Measurements from ENCODE around the gene ZNF232.
"Not testable (repeated sequence)": the region's sequence is repeated elsewhere in the genome, so short reads cannot be mapped to it uniquely, and the experiment has no call there.

The ZNF232 gene

GRCh38 chr17:5135726-5136579, 24.3 kb upstream of the ZNF232 start:
- TF ChIP-seq CTCF (IDR thresholded peaks at IDR 0.05; ENCODE audit: insufficient read depth, low read depth, low read length, missing control alignments) = no peak
- no peak overlapping the region for H3K4me3 ChIP-seq (ENCODE audit: low read length)
- DNase-seq (ENCODE audit: low read depth) = no peak

- not testable (repeated sequence) for DNase-seq (ENCODE audit: low read depth); H3K4me3 ChIP-seq (ENCODE audit: low read length)
Observed at GRCh38 chr17:5135131-5135712, 23.5 kb upstream of the ZNF232 start.

GRCh38 chr17:5134571-5134970, 22.9 kb upstream of the ZNF232 start:
- H3K4me3 ChIP-seq (ENCODE audit: low read length); DNase-seq (ENCODE audit: low read depth): not testable (repeated sequence)

- H3K4me3 ChIP-seq (ENCODE audit: low read length); DNase-seq (ENCODE audit: low read depth): not testable (repeated sequence)
Observed at GRCh38 chr17:5133961-5134360, 22.3 kb upstream of the ZNF232 start.

- TF ChIP-seq CTCF (IDR thresholded peaks at IDR 0.05; ENCODE audit: insufficient read depth, low read depth, low read length, missing control alignments) = no peak
- no peak for DNase-seq (ENCODE audit: low read depth)
- no peak overlapping the region for H3K4me3 ChIP-seq (ENCODE audit: low read length)
Observed at GRCh38 chr17:5133311-5133710, 21.6 kb upstream of the ZNF232 start.

- not testable (repeated sequence) for H3K4me3 ChIP-seq (ENCODE audit: low read length); DNase-seq (ENCODE audit: low read depth)
Observed at GRCh38 chr17:5132503-5133225, 21.0 kb upstream of the ZNF232 start.

- DNase-seq (ENCODE audit: low read depth); H3K4me3 ChIP-seq (ENCODE audit: low read length): not testable (repeated sequence)
Observed at GRCh38 chr17:5131799-5132502, 20.3 kb upstream of the ZNF232 start.

GRCh38 chr17:5131146-5131715, 19.6 kb upstream of the ZNF232 start:
- DNase-seq (ENCODE audit: low read depth) = no peak
- TF ChIP-seq CTCF (IDR thresholded peaks at IDR 0.05; ENCODE audit: insufficient read depth, low read depth, low read length, missing control alignments) = no peak
- no peak overlapping the region for H3K4me3 ChIP-seq (ENCODE audit: low read length)

GRCh38 chr17:5130687-5131086, 19.0 kb upstream of the ZNF232 start:
- not testable (repeated sequence) for H3K4me3 ChIP-seq (ENCODE audit: low read length); DNase-seq (ENCODE audit: low read depth)

GRCh38 chr17:5130261-5130660, 18.6 kb upstream of the ZNF232 start:
- not testable (repeated sequence) for H3K4me3 ChIP-seq (ENCODE audit: low read length); DNase-seq (ENCODE audit: low read depth)

GRCh38 chr17:5129770-5130169, 18.1 kb upstream of the ZNF232 start:
- not testable (repeated sequence) for DNase-seq (ENCODE audit: low read depth); H3K4me3 ChIP-seq (ENCODE audit: low read length)
